Dedifferentiated amniotic fluid mesenchymal stem cell (primary cell): ENCODE measurements around the gene BICC1.

ENCODE experiments used
- DNase-seq: peaks from one replicate; pipeline ENCODE4 v3.0.0-alpha.2; 2016; ENCODE audit errors: extremely low spot score

The BICC1 gene

DNA sequence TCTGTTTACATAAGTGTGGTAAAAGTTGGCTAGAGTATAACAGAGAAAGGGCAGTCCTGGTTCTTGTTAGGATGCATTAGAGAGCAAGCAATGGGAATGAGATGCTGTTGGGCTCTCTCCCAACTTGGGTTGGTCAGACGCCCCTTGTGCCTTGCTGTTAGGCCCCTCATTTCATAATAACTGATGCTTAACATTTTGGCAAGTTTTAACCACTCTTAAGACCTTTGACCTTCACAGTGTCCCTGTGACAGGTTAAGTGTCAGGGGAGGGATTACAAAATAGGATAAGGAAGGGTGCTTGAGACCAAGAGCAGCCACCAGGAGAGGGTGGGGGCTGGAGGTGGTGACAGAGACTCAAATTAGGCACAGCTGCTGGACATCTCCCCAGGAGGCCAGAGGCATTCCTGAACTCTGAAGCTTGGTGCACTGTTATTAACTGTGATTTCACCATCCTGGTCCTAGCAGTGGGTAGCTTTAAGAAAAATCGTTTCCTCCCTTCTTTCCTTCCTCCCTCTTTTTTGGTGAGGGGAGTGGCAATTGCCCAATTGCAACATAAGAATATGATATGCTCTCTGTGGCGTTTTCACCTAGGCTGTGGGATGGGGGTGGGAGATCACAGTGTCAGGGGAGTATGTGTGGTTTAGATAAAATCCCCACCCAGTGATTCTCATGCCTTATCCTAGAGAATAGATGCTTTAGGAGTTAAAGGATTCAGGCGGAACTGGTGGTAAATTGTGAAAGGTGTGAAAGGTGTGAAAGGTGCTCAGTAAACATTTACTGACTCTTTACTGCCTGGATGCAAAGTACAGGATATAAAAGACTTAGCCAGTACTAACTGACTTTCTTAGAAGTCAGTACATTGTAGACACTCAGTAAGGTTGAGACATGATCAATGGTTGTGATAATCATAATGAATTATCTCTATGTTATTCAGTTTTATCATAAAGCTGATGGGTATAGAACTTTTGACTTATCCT, 270.5 kb downstream of the BICC1 start:
- DNase-seq, result peak; percentile 74

DNA sequence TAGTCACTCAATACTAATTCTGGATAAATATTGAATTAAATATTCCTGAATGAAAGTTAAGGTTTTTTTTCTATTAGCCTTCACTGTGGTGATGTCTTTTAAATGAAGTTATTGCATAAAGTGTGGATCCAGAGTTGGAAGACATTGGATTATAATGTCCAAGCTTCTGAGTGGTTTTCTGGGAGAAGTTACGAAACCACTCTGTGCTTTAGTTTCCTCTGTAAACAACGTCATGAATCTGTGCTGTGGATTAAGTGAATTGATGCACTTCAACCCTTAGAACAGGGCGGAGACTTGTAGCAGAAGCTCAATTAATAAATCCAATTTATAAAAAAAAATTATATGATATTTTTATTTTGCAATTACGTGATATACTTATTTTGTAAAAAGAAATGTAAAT, 271.7 kb downstream of the BICC1 start:
- no peak for DNase-seq

DNA sequence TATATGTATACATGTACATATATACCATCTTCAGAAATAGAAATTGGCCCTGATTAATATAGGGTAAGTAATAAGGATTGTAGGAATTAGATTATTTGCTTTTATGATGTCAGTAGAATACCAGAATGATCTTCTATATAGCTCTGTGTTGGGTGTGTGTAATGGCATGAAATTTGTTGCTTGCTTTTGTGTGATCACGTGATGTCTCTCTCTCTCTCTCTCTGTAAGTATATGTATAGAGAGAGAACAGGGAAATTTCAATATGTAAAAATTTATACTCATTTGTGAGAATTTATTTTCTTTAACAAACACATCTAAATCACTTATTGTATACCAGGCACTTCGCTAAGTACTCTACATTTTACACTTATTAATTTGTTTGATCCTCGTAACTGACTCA, 272.7 kb downstream of the BICC1 start:
- DNase-seq, result no peak

DNA sequence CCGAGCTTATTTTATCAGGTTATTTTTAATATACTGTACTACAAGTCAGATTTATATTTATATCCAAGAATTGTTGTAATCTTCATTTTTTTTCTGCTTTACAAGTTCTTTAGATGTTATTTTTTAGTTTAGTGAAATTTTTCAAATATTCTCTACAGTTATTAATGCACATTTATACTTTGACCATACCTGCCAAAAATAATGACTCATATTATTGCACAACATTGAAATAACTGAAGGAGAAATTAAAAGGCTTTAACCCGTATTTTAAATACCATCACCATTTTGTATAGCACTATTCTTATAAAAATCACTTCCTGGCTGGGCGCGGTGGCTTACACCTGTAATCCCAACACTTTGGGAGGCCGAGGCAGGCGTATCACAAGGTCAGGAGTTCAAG, 278.5 kb downstream of the BICC1 start:
- DNase-seq, result no peak

DNA sequence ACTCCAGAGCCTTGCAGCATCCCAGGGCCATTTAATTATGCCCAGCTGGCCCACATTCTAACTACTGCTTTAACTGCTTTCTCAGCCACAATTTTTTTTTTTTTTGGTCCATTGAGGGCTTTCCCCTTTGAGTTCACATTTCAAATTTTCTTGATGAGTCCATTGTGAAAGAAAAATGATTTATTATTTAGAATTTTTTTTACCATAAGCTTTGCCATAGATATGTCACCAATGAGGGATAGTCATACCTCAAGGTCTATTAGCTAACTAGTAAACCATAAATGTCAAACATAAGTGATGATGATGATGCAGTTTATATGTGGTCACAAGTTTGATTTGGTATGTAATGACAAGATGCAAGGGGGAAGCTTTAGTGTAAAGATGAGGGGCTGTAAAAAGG, 282.9 kb downstream of the BICC1 start:
- no peak for DNase-seq

DNA sequence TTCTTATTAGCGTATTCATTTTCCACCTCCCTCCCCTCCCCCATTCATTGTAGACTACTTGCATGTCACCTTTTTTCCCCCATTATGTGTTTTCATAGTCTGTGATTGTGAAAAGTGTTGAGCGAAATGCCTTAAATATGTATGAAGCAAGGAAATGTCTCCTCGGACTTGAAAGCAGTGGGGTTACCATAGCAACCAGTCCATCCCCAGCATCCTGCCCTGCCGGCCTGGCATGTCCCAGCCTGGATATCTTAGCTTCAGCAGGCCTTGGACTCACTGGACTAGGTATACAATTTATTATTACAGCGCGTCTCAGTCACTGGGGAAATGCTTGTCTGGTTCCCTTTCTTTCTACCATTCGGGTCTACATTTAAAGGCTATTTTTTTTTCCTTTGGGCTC, 283.6 kb downstream of the BICC1 start:
- DNase-seq, result no peak

DNA sequence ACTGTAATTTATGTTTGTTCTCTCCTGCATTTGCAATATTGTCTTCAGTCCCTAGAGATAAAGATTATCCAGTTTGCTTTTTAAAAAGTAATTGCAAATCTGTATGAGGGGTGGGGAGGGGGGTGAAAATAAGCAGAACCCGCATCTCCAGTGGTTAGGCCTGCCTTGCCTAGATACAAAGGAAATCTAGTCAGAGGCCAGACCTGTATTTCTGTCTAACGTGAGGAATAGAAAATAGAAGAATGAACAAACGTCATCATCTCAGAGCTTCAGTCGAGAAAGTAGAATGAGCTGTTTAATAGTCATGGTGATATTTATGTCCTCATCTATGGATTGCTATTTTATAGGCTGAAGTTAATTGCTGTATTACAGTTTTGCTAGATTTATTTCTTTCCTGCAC, 284.2 kb downstream of the BICC1 start:
- DNase-seq, result no peak

DNA sequence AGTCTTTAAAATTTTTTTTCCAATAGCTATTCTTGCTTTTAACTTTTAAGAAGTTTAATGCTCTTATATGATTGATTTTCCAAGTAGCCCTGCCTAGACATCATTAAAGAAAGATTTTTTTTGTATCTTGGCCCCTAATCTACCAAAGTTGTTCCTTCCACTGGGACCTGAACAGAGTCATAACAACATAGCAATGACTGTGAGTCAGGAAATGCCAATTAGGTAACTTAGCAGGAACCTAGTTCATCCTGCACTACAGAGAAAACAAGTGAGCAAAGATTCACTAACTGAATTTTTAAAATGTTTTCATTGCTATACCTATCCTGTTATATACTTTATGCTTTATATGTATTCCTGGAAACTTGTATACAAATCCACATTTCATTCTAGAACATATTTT, 284.7 kb downstream of the BICC1 start:
- no peak for DNase-seq

DNA sequence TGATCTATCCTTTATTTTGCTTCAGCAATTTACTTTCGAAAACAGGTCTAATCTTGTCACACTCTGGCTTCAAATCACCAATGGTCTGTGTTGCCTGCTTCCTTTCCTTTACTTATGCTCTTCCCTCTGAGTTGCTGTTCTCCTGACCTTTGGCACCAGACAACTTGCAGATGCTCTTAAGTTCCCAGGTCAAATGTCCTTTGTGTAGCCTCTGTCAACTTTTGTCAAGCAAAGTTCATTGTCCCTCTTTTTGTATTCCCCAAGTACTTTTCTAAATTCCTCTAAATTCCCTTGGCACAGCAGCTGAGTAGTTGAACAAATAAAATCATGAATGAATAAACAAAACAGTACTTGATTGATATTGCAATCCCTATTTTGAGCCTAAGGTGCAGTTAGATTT, 289.4 kb downstream of the BICC1 start:
- no peak for DNase-seq

DNA sequence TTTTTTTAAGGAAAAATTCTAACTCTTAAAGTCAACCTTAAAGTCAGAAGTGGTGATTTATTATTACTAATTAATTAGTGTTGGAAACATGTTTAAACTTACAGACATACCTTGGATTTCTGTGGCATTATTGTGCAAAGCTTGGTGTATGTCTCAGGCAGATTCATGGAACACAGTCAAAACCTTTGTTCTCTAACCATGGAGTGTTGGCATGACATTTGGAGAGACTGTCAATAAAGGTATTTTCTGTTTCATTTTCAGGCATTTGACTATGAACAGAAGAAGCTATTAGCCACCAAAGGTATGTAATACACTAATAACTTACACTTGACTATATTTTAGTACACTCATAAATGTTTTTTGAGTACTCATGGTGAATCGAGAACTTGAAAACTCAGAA, 293.7 kb downstream of the BICC1 start:
- no peak for DNase-seq

DNA sequence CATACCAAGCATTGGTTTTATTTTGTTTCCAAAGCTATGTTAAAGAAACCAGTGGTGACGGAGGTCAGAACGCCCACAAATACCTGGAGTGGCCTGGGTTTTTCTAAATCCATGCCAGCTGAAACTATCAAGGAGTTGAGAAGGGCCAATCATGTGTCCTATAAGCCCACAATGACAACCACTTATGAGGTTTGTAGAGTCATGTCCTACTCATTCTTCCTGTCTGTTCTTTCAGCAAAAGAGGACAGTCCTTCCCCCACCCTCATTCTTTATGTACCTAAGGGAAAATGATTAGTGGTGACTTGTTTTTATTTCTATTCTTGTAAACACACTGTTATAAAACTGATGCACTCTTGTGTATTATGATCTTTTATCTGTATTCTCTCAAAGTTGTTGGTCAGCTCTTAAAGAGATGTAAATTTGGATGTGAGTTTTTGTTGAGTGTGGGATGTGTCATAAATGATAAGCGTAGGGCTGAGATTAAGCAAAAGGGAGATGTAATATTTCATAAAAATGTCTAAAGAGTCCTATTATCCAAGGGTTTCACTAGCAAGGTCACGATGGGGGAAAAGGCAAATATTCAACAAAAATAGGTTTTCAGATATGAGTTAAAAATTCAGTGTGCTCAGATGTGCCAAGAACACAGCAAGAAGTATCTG, 294.4 kb downstream of the BICC1 start:
- DNase-seq, result no peak

DNA sequence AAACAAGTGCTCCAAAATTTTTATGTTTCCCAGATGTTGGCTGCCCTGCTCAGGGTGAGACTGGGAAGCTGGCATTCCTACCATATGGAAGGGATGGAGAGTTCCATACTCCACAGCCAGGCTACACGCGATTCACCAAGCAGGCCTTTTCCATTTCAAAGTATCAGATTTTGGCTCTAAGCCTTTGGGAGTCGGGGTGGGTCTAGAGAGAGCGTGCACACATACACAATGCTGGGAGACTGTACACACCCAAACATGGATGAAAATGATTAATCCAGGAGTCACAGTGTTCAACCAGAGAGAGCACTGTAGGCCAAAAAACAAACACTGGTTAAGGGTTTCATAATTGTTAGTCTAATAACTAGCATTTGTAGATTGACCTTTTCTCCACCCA, 295.0 kb downstream of the BICC1 start:
- peak; percentile 76 for DNase-seq

DNA sequence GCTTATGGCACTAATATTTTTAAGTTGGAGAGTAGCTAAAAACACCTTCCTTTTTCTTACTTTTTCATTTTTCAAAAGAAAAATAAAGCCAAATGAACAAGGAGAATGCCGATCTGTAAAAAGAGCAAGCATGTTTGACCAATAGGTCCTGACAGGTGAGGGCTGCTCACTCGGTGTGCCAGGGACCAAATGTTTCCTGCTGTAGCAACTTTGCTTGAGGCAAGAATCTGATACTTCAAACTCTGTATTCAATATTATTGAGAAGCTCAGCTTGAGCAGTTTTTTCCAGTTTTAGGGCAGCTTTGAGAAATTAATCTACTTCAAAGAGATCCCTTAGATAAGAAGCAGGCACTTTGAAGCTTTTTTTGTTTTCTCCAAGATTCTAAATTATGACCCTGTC, 298.1 kb downstream of the BICC1 start:
- no peak for DNase-seq

DNA sequence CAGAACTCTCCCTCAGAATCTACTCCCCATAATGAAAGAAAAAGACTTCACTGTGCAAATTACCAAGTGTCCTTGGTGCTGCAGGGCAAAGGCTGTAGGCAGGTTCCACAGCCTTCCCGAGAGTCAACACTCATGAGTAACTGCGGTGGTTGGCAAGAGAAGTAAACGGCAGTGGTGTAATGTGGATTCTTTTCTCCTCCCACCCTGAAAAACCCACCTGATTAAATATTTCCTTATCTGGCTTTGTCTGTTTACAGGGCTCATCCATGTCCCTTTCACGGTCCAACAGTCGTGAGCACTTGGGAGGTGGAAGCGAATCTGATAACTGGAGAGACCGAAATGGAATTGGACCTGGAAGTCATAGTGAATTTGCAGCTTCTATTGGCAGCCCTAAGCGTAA, 300.9 kb downstream of the BICC1 start:
- DNase-seq, result no peak

DNA sequence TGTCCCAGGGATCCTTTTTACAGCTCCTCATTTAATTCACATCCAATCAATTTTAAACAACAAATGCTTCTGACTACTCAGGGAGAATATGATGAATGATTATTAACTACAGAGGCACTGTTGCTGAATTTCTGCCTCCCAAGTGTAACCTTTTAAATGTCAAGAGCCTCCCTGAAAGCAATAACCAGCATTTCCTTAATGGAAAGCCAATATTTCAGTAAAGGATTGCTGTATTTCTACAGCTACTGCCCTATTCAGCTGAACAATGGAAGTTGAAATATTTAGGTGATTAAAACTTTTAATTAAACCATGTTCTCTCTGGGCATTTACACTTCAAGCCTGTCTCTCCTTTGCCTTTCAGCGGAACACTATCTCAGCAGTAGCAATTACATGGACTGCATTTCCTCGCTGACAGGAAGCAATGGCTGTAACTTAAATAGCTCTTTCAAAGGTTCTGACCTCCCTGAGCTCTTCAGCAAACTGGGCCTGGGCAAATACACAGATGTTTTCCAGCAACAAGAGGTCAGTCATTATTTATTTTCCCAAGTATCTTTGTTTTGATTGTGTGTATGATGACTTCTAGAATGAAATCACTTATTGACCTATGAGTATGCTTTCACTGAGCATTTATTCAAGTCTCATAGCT, 304.7 kb downstream of the BICC1 start:
- DNase-seq, result no peak

DNA sequence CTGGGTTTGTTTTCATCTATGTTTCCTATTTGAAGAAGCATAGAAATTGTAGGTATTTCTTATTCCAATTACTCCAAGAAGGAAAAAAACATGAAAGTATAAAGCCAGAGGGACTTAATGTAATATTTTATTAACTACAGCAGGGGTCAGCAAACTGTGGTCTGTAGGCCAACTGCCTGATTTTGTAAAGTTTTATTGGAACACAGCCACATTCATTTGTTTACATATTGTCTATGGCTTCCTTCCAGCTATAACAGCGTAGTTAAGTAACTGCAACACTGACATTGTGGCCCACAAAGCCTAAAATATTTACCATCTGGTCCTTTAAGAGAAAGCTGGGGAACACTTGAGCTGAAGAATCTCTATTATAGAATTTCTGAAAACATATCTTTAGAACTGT, 306.2 kb downstream of the BICC1 start:
- peak; percentile 25 for DNase-seq

DNA sequence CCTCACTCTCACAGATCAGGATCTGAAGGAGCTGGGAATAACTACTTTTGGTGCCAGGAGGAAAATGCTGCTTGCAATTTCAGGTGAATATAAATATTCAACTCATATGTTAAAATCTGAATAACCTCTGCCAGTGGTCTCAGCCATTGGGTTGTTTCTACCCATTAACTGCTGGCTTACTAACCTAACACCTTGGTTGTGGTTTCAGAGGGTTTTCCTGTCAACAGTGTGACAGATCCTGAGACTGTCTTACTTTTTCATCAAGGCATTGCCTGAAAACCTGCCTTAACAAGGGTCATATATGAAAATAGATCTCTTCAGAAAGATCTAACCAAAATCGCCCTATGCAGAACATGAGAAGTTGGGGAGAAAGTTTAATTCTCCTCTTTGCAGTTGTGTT, 307.7 kb downstream of the BICC1 start:
- DNase-seq, result no peak

DNA sequence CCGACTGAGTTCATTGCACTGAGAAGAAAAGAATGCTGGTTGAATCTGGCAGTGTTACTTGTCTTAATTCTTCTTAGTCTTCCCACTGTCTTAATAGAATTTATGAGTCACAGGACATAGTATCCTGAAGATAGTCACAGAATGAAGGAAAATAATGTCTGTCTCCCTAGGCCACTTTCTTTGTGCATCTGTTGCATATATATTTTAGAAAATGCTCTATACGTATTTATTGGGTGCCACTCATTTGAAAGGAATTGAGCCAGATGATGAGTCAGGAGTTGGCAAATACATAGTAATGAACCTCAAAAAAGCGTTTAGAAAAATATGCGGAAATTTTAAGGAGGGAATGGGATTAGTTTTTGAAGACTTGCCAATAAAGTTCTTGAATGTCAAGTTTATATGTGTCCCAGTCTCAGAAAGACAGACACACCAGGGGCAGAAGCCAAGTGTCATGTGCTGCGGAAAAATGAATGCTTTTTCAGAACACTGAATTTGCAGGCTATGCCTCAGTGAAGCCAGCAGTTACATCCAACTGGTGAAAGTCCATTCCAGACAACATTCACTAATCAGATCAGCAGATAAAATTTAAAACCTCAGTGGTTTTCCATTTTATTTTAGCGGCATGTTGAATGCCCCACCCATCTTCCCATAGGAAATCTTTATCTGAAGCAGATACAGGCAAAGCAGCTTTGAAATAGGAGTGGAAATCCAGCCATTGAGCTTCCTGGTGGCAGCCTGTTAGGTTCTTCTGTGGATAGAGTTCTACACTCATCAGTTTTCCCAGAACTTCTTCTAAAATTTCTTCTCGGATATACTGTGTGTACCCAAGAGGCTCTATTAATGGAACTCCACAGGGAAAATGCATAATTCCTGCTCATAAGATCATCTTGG, 308.4 kb downstream of the BICC1 start:
- DNase-seq, result peak; percentile 29

DNA sequence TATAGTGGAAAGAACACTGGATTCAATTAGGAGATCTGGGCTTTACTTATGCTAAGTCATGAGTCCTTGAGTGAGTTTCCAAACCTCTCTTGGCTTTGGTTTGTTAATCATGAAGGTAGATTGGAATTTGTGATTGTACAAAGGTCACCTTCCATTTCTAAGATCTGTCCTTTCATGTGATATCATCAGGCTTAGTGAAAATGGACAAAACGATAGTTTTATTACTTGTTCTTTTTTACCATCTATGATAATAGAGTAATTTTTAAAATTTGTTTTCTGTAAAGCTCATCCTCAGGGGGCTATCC, 309.0 kb downstream of the BICC1 start:
- no peak for DNase-seq

DNA sequence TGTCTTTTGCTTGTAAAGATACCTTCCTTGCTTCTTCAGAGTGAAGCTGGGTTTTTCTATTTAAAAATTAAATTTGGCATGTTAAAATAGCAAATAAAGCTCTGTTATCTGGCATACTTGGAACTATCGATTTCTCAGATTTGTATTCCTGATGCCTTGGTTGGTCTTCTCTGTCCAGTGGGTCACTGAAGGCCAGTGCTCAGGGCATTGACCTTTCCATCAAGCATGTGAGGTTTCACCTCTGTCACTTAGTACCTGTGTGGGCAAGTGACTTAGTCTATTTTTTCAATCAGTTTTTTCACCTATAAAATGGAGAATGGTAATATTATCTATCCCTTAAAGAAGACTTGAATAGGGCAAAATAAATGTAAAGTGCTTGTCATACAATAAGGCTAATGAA, 311.3 kb downstream of the BICC1 start:
- DNase-seq, result no peak

DNA sequence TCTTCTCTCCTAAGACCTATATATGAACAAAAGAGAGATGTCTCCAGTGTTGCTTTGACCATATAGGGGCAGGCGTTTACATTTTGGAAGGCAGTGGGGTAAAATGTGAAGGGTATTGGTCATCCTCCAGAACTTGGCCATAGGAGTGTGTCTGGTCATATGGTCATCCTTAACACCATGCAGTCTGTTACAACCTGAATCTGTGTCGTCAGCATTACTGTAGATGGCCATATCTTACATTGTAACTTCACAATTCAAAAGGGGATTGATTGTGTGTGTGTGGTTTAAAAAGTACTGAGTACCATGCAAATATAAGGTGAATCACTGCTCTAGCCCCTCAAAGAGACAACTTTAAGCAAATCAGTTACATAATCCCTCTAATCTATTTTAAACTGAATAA, 311.7 kb downstream of the BICC1 start:
- no peak for DNase-seq

DNA sequence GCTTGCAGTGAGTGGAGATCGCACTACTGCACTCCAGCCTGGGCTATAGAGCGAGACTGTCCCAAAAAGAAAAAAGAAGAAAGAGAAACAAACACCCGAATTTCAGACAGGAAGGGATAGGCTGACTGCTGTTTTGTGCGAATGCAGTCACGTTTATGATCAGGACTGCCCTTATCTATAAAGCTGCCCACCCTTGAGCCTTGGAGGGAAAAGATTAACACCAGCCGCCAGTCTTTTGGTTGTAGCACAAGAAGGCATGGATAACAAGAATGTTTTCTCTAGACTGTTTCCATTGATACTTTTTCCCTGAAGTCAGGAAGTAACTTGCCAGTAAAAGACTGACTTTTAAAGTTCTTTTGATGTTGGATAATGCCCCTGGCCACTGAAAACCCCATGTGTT, 314.0 kb downstream of the BICC1 start:
- no peak for DNase-seq
